NCI-H1105 treated with DMSO at 0.1 percent for 48 hours (cell line): ENCODE results near the gene METTL27.
A peak's percentile ranks its signal among the peaks of the same experiment; 100 is the strongest.
"Not testable (repeated sequence)": the region's sequence is repeated elsewhere in the genome, so short reads cannot be mapped to it uniquely, and the experiment has no call there.

Experiments used
- DNase-seq: peaks from one replicate; lab custom pipeline; 2025; lab: John Stamatoyannopoulos, UW

The METTL27 gene

GRCh38 chr7:73869011-73869798 is 26.9 kb upstream of the METTL27 start:
- no peak for DNase-seq

DNA sequence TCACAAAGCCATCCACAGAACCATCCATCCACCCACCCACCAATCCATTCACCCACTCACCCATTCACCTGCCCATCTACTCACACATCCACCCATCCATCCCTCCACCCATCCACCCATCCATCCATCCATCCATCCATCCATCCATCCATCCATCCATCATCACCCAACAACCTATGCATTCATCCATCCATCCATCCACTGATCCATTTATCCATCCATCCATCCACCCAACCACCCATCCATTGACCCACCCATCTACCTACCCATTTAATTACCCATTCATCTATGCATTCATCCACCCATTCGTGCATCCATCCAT is 24.1 kb upstream of the METTL27 start:
- DNase-seq: no peak

- peak; percentile 13 for DNase-seq
Observed at GRCh38 chr7:73865738-73866445, 23.6 kb upstream of the METTL27 start.

GRCh38 chr7:73864981-73865711 is 22.8 kb upstream of the METTL27 start:
- no peak for DNase-seq

DNA sequence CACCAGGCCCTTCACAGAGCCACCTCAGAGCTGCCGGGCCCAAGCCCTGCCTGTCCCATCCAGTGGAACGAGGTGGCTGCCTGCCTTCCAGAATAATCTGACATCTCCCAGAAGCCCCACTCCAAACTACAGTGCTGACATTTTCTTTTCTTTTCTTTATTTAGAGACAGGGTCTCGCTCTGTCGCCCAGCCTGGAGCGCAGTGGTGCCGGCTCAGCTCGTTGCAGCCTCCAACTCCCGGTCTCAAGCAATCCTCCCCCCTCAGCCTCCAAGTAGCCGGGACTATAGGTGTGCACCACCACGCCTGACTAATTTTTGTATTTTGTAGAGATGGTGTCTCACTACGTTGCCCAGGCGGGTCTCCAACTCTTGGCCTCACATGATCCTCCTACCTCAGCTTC is 19.0 kb upstream of the METTL27 start:
- no peak for DNase-seq

DNA sequence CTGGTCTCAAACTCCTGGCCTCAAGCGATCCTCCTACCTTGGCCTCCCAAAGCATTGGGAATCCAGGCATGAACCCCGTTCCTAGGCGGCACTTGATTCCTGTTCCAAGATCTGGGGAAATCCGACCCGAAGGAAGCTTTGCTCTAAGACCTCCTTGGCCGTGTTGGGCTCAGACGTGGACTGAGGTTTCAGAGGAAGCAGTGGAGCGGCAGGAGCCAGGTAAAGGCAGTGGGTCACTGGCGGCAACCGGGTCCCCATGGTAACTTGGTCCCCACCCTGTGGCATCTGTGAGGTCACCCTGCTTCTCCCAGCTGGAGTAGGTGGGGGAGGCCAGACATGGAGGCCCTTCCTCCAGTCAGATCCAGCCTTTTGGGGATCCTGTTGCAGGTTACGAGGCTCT is 18.5 kb upstream of the METTL27 start, which contains the start of gene TMEM270:
TMEM270 (plus strand) TSS at position 301 of the 400 bp plus-strand sequence; CDS start at position 337, 36 bp downstream.
- DNase-seq: no peak

DNA sequence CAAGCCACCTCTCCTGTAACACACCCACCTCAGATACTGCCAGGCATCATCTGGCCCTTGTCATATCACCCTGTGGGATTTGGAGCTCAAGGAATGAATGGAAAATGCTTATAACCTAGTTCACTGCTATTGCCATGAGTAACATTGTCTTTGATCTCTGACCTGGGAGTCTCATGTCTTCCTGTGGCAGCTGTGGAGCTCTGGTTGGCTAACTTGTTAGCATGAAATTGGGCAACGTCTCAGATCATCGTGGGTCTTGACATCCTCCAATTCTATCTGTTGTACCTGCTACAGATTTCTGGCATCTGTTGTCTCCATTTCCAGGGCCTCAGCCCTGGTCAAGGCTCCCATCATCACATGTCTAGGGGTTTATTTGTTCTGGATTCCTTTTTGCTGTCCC is 16.5 kb upstream of the METTL27 start:
- no peak for DNase-seq

DNA sequence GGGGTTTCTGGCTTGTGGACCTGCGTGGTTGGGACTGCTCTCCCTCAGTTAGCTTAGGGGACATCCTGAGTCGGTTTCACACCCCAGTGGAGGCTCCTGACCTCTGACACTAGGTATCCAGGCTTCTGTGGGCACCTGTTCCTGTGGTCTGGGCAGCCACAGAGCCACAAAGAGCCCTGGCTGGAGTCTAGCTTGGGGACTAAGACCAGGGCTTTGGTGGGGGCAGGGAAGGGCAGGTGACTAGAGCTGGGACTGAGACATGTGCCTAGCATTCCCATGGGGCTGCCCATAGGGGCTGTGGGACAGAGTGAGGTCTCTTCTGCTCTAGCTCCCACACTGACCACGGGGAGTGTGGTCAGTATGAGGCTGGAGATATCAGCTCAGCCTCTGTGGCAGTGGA is 14.6 kb upstream of the METTL27 start:
- DNase-seq: no peak

DNA sequence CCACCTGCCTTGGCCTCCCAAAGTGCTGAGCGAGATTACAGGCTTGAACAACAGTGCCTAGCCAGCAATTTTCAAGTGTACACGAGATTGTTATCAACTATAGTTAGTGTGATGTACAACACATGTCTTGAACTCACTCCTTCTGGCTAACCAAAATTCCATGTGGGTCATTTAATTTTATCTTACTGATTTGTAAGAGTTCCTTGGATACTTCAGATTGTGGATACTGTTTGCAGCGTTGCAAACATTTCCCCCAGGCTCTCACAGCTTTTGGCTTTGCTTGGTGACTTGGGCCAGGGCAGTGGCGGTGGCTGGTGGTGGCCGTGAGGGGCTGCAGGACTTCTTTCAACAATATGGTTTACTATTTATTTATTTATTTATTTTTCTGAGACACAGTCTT is 10.2 kb upstream of the METTL27 start:
- DNase-seq: no peak

DNA sequence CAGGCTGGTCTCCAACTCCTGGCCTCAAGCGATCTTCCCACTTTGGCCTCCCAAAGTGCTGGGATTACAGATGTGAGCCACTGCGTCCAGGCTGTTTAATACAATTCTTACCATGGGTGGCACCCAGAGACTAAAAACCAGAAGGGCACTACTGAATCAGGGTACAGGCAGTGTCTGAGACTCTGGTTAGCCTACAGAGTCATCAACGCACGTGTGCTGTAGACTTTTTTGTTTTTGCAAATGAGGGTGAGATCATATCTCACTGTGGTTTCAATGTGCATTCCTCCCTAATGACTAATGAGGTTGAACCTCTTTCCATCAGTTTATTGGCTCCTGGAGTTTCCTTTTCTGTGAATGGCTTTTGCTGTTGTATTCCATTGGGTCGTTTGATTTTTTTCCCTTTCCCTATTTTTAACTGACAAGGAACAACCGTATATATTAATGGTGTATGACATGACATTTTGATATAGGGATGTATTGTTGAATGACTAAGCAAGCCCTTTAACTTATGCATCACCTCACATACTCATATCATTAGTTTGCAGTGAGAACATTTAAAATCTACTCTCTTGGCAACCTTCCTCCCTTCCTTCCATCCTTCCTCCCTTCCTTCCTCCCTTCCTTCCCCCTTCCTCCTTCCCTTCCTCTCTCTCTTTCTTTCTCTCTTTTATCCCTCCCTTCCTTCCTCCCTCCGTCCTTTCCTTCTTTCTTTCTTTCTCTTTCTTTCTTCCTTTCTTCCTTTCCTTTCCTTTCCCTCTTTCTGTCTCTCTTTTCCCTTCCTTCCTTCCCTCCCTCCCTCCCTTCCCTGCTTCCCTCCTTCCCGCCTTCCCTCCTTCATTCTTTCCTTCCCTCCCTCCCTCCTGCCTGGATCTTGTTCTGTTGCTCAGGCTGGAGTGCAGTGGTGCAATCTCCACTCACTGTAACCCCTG is 9.4 kb upstream of the METTL27 start:
- no peak for DNase-seq

DNA sequence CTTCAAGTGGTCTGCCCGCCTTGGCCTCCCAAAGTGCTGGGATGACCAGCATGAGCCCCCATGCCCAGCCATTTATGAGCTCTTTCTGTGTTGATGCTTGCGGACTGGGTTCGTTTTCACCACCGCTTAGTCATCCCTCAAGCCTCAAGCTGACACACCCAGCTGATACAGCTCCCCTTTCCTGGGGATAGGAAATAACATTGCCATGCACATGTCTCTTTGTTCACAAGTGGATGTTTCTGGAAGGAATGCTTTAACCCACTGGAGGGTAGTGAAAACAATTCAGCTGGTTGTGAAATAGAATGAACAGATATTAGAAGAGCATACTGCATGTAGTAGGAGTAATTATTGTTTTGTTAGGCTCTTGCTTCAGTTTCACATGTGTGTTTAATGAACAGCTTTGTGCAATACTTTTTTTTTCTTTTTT is 8.5 kb upstream of the METTL27 start:
- no peak for DNase-seq

DNA sequence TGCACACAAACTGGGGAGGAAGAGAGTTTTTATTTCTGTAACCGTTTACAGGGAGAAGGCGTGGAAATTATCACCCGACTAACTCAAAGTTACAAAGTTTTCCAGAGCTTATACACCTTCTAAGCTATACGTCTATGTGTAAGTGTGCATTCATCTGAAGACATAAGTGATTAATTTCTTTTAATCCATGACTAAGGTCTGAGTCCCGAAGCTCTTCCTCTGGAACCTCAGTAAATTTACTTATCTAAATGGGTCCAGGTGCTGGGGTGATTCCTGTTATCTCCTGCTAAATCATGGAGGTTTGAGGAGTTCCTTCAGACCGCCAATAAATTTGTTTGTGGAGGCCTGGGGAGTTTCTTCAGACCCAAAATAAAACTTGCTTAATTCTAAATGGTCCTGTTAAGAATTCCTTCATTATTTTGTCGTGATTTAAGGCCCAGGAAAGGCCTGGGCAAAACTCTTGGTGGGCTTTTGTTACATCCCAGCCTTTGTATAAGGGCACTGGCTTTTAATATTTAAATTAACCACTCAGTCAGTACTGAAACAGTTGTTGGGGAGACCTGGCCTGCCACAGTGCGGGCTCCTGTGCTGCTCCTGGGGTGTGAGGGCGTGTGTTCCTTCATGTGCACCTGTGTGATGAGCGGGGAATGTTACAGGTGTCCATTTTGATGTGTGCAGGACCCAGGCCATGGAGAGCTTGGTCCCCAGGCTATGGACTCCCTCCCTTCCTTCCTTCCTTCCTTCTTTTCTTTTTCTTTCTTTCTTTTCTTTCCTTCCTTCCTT is 5.8 kb upstream of the METTL27 start:
- no peak for DNase-seq

DNA sequence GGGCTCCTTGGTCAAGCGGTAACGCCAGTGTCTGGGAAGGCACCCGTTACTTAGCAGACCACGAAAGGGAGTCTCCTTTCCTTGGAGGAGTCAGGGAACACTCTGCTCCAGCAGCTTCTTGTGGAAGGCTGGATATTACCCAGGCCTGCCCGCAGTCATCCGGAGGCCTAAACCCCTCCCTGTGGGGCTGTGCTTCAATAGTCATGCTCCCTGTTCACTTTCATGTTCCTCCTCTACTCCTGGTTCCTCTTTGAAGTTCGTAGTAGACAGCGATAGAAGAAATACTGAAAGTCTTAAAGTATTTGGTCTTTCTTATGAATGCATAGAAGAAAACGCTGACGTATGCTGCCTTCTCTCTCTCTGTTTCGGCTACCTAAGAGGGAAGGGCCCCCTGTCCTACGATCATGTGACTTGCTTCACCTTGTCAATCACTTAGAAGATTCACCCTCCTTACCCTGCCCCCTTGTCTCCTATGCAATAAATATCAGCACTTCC is 3.4 kb upstream of the METTL27 start:
- not testable (repeated sequence) for DNase-seq

DNA sequence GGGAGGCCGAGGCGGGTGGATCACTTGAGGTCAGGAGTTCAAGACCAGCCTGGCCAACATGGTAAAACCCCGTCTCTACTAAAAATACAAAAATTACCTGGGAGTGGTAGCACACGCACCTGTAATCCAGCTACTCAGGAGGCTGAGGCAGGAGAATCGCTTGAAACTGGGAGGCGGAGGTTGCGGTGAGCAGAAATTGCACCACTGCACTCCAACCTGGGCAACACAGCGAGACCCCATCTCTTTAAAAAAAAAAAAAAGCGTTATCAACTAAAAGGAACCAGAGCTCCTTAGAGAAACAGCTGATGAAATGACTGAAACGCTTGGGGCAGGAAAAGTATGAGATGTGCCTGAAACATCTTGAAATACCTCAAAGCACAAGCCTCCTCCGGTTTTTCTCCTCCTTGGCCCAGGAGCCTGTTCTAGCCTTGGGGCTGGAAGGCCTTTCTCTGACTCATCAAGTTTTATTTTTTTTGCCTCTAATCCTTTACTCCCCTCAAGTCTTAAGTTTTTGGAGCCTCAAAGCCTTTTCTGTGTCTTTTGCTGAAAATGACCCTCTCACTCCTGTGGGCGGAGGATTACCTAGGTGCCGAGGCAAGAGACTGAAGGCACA is 2.6 kb upstream of the METTL27 start:
- DNase-seq: no peak

DNA sequence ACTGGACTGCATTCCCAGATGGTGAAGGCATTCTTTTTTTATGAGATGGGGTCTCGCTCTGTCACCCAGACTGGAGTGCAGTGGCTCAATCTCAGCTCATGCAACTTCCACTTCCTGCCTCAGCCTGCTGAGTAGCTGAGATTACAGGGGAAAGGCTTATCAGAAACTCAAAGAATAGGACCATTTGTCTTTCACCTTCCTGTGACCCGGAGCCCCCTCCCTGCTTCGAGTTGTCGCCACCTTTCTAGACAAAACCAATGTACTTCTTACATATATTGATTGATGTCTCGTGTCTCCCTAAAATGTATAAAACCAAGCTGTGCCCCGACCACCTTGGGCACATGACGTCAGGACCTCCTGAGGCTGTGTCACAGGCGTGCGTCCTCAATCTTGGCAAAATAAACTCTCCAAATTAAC is 1.8 kb upstream of the METTL27 start:
- no peak for DNase-seq

- no peak for DNase-seq
Observed at GRCh38 chr7:73841689-73842066, 638 bp downstream of the METTL27 start.

GRCh38 chr7:73840715-73841379 is 1.5 kb downstream of the METTL27 start:
- DNase-seq: no peak

GRCh38 chr7:73839743-73840714 is 2.3 kb downstream of the METTL27 start:
- no peak for DNase-seq

DNA sequence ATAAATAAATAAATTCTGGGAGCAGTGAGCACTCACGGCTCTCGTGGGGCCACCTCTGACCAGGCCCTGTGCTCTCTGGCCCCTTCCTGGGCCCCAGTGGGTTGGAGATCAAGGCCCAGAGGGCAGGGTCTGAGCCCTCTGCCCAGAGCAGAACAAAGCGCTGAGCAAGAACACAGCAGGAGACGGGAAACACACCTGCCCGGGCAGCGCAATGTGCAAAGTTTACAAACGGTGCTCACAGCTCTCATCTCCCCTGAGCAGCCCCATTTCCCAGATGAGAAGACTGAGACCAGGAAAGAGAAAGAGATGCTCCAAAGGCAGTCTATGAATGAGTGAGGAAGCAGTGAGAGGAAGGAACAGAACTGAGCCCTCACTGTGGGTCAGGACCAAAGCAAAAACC is 3.0 kb downstream of the METTL27 start:
- DNase-seq: no peak
